Fibroblast of skin of right quadriceps (primary cell): ENCODE measurements around the gene DTNA.
"Not testable (repeated sequence)": the region's sequence is repeated elsewhere in the genome, so short reads cannot be mapped to it uniquely, and the experiment has no call there.

Source experiments
- DNase-seq: peaks from one replicate; pipeline ENCODE4 v3.0.0-alpha.2; 2013

Gene DTNA

DNA sequence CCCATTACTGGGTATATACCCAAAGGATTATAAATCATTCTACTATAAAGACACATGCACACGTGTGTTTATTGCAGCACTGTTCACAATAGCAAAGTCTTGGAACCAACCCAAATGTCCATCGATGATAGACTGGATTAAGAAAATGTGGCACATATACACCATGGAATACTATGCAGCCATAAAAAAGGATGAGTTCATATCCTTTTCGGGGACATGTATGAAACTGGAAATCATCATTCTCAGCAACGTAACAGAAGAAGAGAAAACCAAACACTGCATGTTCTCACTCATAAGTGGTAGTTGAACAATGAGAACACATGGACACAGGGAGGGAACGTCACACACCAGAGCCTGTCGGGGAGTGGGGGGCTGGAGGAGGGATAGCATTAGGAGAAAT is 15.6 kb downstream of the DTNA start:
- not testable (repeated sequence) for DNase-seq

DNA sequence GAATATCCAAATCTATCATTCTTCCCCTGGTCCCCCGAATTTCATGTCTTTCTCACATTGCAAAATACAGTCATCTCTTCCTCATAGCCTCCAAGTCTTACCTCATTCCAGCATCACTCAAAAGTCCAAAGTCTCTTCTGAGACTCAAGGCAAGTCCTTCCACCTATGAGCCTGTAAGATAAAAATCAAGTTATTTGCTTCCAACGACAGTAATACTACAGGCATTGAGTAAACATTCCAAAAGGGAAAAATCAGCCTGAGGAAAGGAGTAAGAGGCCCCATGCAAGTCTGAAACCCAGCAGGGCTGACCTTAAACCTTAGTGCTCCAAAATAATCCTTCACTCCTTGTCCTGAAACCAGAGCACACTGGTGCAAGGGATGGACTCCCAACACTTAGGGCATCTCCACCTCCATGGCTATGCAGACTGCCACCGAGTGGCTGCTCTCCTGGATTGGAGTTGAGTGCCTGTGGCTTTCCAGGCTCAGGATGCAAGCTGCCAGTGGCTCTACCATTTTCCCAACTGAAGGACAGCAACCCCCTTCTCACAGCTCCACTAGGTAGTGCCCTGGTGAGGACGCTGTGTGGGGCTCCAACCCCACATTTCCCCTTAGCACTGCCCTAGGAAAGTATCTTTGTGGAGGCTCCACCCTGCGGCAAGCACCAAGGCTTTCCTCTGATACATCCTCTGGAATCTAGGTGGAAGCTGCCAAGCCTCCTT is 16.3 kb downstream of the DTNA start:
- DNase-seq: no peak

DNA sequence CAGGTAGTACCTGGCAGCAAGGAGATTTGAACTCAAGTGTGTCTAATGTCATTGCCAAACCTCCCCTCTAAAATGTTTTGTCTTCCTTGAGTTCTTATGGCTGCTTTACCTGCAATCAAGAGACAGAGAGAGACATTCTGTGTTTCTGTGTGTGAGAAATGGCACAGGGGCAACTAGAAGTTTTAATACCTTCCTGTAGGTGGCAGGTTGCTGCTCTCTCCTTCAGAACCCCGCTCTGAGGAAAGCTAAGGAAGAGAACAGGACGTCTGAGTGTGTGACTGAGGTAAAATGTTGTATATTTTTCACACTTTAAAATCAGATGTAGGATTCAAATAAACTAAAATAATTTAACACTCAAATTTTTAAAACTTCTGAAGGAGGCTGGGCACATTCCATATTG is 19.2 kb downstream of the DTNA start:
- peak; percentile 36 for DNase-seq

DNA sequence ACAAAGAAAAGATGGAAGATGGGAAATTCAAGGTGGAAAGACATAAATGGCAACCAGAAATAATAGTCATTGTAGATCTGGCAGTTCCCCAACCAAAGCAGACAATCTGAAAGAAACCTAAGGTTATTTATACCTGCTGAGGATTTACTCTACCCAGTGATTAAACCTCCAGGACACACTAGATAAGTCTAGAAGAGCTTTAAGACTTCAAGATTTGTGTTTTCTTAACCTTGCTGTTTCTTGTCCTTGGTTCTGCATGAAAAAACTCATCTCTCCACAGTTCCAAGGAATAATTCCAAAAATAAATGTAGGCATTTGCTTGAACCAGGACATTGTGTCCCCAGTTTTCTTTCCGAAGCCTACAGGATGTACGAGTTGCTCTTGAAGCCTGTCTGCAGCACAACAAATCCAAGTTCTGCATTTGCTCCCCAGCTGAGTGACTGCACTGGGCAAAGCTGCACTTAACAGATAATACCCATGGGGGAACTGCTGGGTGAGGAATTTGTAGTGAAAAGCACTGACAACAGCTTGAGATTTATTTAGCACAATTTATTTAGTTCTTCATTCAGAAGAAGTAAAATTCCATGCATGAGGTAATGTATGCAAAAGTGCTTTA is 19.8 kb downstream of the DTNA start:
- peak; percentile 12 for DNase-seq

DNA sequence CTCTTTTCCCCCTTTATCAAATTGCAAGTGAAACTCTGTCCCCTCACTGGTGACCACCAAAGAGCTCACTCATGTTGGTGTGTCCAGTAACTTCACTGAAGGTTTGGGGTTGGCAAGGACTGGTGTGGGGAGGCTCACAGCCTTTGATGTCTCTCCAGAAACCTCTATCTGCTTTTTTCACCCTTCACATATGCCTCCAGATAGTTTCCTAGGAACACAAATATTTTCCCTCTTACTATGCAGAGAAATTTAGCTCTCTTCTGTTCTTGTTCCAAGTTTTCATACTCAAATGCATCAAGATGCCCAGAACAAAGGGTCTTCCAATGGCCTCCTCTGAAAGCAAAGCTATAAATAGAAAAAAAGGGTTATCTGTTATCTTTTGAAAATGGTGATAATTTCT is 20.7 kb downstream of the DTNA start:
- DNase-seq: no peak

DNA sequence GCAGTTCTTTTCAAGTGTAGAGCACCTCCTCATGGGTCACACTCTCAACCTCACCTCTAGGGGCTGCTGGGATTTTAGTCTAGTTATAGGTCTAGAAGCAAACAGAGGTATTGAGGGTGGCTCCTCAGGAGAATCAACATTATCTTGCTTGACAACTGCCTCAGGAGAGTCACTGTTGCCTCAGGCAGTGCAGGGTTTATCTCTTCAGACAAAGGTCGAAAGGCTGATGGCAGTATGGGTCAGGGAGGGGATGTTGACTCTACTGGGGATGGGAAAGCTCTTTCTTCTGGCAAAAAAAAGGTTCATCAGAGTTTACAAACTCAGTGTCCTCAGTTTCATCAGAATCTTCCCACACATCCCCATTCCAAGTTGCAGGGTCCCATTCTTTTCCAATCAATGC is 24.0 kb downstream of the DTNA start:
- no peak for DNase-seq

DNA sequence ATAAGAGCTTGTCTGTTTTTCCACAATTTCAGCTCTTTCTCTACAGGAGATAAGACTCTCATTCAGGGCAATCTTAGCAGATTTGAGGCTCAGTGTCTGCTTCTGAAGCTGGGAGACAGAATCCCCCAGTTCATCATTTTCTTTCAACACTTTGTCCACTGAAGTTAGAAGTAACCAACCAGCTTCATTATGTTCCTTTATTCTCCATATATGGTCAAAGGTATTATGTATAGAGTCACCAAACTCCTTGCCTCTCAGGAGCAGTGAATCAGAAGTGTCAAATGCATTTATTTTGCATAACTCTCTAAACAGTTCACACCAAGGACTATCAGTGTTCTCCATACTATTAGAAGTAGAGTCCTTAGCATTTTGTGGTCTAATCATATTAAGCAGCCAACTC is 24.4 kb downstream of the DTNA start:
- DNase-seq: peak; percentile 51

DNA sequence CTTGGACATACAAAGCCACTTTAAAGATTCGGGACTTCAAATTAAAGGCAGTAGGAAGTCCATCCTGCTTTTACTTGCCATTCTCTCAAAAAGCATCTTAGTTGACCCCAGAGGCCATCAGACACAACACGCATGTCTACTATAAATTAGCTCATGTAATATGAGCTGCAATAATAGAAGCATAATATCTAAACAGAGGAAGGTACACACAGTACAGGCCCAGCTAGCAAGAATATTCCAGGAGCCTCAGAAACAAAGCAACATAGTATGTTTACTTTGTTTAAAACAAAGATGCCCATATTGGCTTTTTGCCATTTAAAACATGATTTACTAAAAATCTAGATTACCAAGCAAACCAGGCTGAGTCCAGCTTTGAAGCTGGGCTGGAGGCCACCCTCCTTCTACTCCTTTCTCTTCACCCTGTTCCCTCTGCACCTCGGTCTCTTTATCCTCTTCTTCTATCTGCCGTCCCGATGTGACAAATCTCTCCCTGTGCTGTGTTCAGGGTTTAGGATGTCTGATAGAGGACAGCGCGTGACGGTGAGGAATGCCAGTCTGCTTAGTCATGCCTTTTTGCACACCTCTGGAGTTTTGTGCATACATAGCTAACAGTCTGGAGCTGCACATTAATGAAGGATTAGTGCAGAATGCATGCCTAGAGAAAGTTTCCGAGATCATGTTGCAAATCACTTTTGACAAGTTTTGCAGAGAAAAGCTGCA is 28.2 kb downstream of the DTNA start:
- DNase-seq: peak; percentile 51

DNA sequence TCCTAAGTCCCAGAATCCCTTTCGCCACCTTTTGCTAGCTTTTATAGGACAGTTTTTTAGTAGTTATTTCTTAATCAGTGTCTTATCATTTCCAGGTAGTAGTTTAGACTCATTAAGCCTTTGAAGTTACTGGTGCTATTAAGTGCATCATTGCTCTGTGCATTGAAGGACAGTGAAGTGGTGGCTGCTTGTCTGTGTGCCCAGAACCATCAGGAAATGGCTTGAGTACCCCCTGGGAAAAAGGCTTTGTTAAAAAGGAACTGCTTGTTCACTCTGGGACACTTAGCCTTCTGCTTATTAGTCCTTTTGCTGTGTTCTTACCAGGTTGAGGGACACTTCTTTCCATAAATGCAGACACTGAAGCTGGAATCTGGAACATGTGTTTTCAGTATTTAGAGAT is 30.0 kb downstream of the DTNA start:
- no peak for DNase-seq

DNA sequence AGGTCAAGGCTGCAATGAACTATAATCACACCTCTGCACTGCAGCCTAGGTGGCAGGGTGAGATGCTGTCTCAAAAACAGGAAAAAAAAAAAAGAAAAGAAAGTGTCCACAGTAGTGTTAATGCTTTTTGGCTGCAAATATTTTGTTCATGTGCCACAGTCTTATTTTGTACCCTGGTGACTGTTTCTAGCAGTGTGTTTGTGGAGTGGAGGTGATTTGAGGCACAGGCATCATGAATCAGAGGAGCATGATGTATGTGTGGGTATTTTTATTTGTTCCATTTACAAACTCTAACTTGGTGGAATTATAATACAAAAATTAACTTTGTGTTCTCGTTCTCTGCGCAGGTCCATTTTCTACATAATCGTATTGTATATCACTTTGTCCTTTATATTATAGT is 30.6 kb downstream of the DTNA start:
- no peak for DNase-seq

DNA sequence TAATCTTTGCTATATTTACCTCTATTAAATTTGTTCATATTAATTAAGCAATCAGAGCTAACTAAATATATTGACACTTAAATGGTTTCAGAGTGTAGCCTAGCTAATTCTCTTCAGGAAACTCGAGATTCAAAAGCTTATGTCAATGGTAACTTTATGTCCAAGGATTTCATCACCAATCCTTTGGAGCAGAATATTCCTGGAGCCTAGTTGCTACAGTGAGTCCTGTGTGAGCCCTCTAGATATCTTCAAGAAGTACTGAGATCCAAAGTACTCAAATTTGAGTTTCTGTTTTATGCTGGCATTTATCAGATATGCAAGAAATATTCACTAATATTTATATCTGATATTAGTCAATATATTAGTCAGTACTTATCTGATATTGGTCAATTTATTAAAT is 31.3 kb downstream of the DTNA start:
- DNase-seq: no peak

DNA sequence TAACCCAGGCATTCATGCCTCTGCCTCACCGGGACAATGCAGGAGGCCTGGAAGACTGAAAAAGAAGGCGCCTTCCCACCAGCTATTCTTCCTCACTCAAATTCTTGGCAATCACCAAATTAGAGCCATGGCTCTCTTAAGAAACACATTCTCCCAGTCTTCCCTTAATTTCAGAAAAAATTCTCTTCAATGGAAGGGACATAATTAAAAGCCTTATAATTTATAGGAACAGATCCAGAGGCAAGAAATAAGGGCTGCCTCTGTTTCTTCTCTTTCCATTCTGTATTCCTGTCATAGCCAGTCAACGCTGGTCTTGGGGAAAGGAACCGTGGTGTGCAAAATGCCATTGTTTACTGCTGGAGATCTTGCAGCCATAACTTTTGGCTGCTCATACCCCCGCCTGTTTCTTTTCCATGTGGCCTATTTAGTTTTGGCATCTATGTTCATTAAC is 32.8 kb downstream of the DTNA start:
- no peak for DNase-seq

DNA sequence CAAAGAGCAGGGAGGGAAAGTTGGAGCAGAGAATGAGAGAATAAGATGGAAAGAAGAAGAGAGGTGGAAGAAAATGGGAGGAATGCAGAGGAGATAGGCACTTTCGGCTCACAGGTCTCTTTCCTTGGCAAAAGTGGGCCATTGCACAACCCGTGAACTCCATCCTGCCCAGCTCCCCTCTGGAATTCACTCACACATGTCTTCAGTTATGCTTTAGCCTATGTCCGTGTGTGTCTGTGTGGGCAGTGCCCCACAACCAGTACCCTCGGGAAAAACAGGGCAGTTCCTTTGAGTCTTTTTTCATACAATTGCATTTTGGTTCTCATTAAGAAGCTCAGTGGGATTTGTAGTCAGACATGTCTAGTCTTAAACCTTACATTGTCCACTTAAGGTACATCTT is 34.5 kb downstream of the DTNA start:
- DNase-seq: no peak

DNA sequence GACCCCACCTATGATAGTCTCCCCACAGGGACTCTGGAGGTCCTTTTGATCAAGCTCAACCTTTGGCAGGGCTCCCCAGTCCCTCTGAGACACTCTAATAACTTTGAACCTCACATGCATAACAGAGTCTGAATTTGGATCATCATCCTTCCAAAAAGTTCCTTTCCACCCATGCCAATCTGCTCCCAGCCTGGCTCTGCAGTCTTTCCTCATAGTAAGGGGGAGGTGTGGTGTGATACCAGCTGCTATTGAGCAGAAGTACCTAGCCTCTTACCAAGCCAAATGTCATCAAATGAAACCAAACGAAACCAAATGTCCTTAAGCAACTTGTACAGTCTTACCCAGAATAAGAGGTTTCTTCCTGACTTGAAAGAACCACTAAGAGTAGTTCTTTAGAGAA is 36.5 kb downstream of the DTNA start:
- no peak for DNase-seq

DNA sequence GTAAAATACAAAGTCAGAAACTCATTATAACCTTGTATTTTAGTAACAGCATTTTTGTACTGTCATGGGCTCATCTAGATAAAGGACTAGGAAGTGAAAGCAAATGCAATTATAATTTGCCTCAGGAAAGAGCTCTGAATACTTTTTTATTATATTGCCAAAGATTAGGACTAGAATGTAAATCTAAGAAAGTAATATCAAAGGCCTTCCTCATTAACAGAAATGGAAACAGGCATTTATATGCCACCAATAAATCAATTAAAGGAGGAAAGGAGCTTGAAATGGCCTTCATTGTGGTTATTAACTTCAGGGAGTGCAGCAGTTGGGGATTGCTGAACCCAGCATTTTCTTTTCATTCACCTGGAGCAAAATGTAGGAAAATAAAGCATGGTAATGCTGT is 39.6 kb downstream of the DTNA start:
- no peak for DNase-seq

DNA sequence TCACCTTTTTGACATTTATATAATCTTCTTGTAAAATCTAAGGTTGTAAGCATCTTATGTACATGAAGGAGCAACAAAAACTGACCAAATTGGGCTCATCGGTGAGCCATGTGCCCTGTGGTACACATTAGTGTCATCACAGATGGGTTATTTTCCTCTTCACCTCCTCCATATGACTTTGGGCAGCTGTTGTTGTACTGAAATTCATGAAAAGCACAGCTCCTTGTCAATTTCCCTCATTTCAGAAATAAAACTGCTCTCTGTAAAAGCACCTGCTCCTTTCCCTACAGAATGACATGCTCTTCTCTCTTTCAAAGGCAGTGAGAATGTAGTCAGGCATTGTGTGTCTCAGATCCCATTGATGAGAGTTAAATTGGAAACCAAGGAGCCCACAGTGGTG is 42.0 kb downstream of the DTNA start:
- no peak for DNase-seq

DNA sequence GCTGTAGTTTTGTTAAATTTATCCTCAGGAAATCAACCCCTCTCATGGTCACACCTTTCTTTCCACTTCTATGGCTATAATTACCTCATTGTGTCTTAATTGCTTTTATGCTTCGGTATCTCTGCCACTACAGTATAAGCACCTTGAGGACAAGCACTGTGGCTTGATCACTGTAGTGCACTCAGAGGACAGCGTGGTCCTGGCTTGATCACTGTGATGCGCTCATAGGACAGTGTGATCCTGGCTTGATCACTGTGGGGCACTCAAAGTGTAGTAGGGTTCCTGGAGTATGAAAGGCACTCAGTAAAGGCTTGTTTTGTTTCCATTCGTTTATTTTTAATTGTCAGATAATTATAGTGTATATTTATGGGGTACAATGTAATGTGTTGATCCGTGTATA is 44.2 kb downstream of the DTNA start:
- DNase-seq: no peak

DNA sequence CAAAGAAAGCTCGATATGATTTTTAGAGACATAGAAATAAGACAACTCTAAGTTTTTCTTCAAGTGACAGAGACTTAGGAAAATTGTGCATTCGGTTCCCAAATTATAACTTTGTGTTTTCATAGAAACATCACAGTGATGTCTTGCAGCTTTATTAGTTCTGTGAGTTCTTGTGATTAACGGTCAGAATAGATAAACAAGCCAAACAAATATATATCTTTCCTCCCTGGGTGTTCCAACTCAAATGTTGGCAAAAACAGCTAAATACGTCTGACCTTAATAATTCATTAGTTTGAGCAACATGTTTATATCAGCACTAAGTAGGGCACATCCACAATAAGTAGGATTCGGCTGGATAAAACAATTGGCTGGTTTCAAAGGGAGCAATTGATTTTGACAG is 47.6 kb downstream of the DTNA start:
- no peak for DNase-seq

DNA sequence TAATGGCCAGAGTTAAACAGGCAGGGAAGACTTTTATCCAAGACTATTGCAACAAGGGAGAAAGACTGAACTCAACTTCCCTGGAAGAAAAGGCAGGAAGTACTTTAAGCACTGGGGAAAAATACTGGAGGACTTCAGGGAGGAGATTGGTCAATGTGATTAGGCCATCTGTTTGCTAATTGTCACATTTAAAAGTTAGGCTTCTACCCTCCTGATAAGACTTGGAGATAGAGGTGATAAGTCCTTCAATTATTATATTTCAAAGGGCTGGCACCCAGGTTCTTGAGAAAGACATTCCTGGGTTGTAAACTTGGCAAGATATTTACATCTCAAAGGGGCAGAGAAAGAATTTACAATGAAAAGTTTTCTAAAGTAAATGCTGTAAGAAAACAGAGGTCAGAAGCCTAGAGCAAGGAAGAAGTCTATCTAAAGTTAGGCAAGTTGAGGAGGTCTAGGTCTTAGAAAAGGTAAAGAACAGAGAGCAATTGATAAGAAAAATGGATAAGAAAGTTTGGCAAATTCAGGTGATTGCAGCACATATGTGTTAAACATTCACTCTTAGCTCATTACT is 48.4 kb downstream of the DTNA start:
- DNase-seq: no peak

DNA sequence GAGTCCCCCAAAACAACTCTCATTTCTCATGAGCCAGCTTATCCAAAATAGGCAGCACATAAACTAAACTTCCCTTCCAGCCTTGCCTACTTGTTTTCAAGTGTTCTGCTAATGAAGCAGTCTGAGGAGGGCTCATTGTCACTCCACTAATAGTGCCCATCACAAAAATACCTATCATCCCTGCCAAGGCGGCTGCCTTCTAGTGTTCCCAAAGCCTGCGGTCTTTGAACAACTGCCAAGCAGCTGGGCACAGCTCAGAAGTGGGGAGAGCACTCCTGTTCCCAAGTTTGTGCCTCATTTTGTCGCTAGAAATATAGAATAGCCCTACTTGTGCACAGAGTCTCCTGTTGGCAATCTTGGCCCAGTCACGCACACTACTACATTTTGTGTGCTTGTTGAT is 50.3 kb downstream of the DTNA start:
- no peak for DNase-seq

DNA sequence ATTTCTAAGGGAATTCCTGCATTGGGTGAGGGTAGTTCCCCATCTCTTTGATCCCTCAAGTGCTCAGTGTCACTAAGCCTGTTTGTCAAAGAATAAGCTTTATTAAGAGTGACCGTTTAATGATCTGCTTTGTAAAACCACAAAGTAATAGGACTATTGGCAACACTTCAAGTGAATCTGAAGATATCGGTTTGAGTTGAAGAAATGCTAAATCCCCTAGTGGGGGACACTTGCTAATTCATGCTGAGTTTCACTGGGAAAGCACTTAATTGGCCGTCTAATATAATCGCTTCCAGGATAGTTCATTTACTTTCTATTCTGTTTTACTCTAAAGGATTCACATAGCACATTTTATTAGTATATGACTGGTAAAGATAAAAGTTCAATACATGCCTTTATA is 54.4 kb downstream of the DTNA start:
- no peak for DNase-seq

DNA sequence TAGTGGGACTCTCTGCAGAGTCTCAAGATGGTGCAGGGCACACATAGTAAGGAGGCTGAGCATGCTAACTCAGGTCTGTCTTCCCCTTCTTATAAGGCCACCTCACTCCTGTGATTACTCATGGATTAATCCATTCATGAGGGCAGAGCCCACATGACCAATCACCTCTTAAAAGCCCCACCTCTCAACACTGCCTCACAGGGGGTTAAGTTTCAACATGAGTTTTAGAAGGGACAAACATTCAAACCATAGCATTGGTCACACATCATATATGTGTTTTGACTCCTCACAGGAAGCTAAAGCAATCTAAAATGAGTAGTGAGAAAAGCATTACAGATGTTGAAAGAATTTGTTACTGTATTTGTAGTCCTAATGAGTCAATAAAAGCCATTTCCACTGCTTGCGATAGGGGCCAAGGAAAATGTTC is 57.5 kb downstream of the DTNA start:
- peak; percentile 92 for DNase-seq

DNA sequence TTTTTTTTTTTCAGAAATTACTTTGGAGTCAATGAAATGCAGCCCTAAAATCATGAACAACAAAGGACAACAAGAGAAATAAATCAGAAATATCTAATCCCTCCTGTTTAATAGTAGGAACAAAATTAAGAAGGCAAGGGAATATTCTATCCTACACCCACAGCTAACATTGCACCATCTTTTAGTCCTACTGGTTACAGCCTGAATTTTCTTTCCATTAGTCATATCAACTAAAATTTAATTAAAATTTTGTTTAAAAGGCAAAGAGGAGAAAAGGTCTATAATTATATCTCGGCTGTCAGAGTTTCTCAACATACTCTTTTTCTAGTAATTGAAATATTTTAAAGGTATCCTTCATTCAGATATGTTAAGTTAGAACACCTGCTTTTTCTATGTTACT is 61.9 kb downstream of the DTNA start:
- DNase-seq: peak; percentile 6

DNA sequence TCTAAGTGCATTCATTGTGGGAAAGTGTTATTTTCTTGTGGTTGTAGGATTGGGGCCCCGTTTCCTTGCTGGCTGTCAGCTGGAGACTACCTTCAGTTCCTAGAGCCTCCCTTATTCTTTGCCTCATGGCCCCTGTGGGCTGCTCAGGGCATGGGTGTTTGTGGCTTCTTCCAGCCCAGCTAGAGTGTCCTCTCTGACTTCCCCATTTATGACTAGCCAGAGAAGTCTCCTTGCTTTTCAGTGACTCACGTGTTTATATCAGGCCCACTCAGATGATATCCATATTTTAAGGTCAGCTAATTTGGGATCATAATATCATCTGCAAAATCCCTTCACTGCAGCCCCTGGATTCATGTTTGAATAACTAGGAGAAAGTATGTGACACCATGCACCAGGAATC is 62.8 kb downstream of the DTNA start:
- DNase-seq: peak; percentile 43
